Esophagus mucosa (tissue), 1 donor: ENCODE results near the gene PLA2G2D. TPM values are rescaled to one million over a fixed set of nuclear protein-coding genes. Genes with fewer than 3 reads are reported as not detected.
"Not testable (repeated sequence)": the region's sequence is repeated elsewhere in the genome, so short reads cannot be mapped to it uniquely, and the experiment has no call there.

Experiments
- ATAC-seq: fragments of 200-7000 bp; cut with Tn5 transposase; one replicate; pipeline ENCODE4 v1.9.1; 2020
- total RNA-seq: library from RNA; stranded (reverse); gene quantifications from one replicate; pipeline ENCODE4 v1.2.4, GENCODE V29; 2023
- donor health status: DM: yes; HTN: yes; CAD: no.

The PLA2G2D gene
- total RNA-seq, 1 donor from 2014 or later: 0.20 TPM

DNA sequence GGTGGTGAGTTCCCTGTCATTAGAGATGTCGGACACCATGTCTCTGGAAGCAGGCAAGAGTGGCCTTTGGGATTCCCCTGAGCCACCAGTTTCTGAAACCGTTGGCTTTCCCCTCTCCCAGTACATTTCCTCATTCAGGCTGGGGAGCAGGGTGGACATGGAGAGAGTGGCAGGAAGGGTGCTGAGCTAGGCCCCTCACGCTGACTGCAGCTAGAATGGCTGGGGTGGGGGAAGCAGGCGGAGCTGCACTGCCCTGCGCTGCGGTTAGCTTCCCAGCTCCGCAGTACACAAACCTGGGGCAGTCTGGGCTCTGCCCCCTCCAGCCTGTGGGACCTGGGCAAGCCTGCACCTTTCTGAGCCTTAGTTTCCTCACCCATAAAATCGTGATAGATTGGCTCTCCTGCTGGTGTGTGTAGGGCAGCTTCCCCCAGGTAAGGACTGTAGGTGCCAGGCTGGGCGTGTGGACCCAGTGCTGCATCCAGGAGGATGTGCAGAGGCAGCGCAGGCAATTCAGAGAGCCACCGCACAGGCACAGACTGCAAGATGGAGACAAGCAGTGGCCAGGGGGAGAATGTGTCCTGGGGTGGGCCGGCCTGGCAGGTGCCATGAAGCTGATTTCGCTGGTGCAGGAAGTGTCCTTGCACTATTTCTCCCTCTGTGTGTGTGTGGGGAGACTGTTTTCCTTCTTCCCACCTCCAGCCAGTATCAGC lies 22.8 kb upstream of the PLA2G2D start:
- ATAC-seq: no peak

DNA sequence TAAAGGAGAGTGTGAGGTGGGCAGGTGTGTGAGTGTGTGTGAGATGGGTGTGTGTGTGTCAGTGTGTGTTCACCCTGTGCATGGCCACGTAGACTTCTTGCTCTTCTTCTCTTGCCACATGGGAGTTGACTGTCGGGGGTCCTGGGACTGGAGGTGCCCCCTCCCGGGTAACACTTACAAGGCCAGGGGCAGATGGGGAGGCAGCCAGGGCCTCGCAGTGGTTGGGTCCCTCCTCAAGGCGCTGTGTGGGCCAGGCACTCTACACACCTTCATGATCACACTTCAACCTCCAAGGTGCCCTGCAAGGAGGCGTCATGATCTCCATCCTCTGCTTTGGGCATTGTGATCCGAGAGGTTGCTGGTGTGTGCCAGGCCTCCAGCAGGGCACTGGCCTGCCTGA lies 22.1 kb upstream of the PLA2G2D start:
- no peak for ATAC-seq

DNA sequence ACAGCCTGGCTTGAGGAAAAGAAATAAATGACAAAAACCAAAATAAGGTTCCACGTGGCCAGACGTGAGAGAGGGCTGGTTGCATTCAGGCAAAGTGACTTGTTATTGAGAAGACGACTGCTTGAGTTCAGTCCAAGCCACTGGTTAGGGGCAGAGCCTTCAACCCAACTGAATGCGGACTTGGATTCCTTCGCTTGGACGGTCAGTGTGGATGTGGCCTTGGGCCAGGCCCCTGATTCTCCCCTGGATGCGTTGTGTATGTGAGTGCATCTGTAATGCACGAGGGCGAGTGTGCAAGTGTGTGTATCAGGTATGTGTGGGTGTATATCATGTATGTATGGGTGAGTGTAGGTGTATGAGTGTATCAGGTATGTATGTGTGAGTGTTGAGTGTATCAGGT lies 21.7 kb upstream of the PLA2G2D start:
- no peak for ATAC-seq

DNA sequence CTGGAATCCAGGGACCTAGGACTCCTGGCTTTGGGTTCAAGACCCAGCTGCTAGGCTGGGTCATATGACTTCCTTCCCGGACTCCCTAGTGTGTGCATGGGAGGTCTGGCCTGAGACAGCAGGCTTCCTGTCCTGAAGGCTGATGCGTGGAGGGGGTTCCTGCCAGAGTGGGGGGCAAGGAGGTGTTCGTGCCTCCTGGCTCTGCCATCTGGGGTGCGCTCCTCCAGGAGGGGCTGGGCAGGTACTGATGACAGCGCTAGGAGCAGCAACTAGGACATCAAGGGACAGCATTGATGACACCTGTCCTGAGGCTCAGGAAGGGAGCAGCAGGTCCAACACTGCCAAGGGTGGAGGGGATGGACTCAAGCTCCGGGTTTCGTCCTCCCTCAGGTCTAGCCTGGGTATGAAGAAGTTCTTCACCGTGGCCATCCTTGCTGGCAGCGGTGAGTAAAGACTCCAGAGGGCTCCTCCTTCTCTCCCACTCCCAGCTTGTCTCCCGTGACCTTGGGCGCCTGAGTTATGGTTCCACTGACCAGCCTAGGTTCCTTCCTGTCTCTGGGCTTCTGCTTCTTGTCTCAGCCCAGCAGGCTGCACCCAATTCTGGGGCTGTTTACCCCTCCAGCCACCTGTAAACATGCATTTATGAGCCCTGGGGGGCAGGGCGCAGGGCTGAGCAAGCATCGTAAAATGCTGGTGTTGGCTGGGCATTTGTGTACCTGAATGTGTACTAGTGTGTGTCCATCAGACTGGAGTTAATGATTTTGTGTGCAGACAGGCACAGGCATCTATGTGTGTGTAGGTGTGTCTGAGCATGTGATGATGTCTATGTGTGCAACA lies 20.7 kb upstream of the PLA2G2D start:
- no peak for ATAC-seq

DNA sequence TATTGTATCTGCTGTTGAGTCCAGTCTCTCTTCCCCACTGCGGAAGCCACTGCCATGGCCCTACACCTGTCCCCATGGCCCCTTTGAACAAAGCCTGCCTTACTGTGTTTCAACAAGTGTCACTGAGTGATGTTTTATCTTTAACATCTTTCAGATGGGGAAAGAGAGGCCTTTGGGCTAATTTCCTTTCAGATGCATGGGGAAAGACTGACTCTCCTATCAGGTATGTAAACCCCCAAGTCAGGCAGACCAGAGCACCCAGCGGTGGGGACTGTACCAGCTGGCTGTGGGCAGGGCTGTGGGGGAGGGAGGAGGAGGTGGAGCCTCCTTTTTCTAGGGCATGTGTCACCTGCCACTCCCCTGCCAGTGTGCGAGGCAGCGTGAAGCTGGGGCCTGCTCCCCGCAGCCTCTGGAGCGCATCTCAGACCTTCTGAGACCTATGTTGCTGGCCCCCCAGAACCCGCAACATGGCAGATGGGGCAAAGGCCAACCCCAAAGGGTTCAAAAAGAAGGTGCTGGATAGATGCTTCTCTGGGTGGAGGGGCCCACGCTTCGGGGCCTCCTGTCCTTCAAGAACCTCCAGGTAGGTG lies 19.7 kb upstream of the PLA2G2D start, which contains the start of gene PLA2G2F:
PLA2G2F (plus strand) TSS at position 363 of the 590 bp plus-strand sequence; CDS start at position 468, 105 bp downstream.
- no peak for ATAC-seq

DNA sequence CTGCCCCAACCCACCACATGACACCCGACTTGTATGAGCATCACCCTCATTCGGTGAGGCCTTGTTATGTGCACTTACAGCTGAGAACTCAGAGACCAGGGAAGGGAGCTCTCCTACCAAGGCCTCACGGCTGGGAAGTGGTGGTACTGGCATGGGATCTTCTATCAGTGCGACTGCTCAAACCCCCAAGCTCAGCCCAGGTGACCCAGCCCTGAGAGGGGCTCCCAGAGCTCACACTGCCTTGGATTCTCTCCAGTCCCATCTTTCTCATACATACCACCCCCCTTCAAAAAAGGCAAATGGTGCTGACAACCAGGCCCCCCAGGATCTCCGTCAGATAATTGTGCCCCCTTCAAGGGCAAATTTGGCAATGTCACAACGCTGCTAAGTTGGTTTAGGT lies 19.0 kb upstream of the PLA2G2D start:
- no peak for ATAC-seq

DNA sequence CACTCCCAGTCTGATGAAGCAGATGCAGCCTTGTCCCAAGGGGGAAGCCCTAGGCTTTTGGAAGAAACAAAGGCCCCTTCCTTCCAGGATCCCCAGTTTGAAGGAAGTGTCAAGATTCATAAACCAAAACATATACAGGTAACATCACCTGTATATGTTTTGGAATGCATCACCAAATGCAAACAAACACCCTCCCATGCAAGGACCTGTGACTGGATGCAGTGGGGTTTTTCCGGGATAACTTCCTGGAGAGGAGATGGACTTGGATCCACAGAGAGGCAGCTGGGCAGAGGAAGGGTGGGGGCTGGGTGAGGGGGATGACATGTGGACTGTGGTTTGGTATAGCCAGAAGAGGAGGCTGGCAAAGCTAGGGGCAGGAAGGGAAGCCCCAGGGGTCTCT lies 18.3 kb upstream of the PLA2G2D start:
- ATAC-seq: no peak

DNA sequence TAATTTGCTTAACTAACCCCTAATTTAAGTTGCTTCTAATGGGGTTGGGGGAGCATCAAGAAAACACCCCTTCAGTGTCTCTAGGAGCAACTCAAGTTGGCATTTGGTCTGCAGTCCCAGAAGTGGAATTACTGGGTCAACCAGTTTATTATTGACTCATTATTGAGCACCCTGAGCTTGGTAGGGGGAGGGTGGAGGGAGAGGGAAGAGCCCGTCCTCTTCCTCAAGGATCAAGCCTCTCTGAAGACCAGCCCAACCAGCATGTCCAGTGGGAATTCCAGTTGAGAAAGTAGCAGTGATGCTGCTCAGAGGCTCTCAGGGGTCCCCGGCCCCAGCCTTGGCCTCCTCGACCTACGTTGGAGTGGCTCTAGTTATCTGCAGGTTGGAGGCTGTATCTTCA lies 17.7 kb upstream of the PLA2G2D start:
- ATAC-seq: peak; percentile 76

DNA sequence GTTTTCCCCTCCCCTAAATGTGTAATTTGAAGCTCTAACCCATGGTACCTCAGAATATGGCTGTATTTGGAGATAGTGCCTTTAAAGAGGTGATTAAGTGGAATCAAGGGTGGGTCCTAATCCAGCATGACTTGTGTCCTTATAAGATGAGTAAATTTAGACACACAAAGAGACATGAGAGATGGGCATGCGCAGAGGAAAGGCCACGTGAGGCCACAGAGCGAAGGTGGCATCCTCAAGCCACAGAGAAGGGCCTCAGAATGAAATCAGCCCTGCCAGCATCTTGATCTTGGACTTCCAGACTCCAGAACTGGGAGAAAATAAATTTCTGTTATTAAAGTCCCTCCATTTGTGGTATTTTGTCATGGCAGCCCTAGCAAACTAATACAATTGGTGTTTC lies 16.9 kb upstream of the PLA2G2D start:
- no peak for ATAC-seq

DNA sequence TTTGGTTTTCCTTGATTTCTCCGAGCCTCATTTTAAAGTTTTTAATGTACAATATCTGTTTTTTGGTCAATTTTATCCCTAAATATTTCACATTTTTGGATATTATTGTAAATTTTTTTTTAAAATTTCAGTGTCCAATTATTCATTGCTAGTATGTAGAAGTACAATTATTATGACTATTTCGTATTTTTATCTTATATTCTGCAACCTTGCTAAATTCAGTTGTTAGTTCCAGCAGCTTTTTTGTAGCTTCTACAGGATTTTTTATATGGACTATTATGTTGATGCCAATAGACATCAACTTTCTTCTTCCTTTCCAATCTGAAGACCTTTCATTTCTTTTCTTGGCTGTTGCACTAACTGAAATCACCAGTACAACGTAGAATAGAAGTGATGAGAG lies 15.7 kb upstream of the PLA2G2D start:
- no peak for ATAC-seq

DNA sequence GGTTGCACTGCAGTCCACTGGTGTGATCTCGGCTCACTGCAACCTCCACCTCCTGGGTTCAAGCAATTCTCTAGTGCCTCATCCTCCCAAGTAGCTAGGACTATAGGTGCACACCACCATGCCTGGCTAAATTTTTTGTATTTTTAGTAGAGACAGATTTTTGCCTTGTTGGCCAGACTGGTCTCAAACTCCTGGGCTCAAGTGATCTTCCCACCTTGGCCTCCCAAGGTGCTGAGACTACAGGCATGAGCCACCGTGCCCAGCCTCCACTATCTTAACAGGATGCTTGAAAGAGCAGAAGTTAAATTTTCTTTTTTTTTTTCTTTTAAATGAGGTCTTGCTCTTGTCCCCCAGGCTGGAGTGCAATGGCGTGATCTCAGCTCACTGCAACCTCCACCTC lies 11.2 kb upstream of the PLA2G2D start:
- not testable (repeated sequence) for ATAC-seq

DNA sequence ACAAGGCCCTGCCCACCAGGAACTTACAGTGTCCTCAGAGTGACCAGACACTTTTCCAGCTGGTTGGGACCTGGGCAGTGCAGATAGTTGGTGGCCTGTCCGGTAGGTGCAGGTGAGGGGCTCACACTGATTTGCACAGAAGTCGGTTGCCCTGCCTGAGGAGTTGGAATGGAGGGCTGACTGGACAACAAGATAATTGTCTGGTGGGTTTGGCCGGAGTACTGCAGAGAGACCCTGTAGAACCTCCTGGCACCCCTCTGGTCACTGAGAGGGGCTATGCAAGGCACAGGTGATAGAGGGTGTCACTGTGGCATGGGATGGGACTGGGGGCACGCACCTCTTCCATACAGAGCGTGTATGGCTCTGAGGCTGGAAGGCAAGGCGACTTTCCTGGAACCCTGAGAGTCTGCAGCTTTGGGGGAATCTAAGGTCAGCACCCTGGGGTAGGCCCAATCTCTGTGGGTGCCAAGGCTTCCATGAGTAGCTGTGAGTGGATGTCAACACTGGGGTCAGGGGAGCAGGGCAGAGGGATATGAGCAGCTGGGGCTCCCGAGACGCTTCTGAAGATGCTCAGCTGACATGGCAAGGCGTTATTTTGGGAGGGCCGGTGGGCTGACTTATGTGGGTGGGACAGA lies 7.6 kb upstream of the PLA2G2D start:
- no peak for ATAC-seq

DNA sequence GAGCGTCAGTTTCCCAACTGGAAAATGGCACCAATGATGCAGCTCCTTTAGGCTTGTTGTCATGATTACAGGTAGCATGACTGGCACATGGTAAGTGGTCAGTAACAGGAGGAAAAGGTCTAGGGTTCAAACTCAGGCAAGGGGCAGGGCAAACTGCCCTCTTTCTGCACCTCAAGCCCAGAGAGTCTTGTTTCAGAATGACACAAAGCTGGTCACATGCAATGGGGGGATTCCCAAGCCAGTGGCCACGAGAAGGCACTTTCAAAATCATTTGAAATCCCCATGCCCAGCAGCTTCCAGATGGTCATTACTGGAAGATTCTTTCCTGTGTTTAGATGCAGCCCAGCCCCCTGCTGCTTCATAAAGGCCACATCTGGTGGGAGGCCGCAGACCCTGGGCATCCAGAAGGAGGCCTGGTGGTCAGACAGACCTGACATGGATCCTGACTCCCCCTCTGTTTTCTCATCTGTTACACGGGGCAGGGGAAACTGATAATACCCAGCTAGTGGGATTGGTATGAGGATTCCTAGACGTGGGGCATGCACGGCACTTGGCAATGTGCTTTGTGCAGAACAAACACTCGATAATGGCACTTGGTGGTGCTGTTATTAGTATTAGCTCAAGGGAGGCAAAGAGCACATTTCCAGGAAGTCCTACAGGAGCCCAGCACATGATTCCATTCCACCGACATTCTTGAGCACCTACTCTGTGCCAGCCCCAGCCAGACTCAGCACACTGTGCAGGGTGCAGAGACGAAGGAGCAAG lies 6.9 kb upstream of the PLA2G2D start:
- ATAC-seq: no peak

DNA sequence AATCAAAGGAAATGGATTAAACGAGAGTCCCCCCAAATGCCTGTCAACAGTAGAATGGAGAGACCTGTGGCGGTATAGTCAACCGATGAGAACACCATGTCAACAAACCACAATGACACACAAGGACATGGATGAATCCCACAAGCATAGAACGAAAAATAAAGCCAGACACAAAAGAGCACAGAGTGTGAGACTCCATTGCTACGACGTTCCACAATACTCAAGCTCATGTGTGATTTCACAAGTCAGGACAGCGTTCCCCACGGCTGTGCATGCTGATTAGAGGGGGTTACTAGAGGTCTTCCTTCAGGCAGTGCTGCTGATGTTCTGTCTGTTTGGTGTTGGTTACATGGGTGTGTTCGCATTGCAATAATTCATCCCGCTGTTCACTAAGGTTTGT lies 5.8 kb upstream of the PLA2G2D start:
- ATAC-seq: peak; percentile 67

DNA sequence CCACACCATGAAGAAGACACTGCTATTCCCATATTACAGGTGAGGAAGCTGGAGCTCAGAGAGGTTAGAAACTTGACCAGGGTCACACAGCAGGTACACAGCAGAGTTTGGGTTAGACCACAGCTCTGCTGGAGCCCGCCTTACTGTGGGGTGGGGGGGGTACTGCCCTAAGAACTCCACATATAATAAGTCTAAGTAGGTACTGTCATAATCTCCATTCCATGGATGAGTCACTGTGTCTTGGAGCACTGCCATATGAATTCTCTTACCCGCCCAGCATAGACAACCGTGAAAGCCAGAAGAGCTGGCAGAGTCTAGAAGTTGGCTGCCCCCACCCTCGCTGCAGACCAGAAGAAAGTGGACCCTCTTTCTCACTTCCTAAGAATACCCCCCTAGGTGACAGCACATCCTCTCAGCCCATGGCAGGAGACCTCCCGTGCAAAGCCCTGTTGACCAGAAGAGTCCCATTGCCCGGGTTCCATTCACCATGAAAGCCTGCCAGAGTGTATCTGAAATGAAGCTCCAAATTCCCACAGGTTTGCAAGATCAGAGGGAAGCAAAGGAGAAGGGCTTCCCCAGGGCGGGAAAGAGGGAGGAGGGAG lies 5.2 kb upstream of the PLA2G2D start:
- peak; percentile 90 for ATAC-seq

DNA sequence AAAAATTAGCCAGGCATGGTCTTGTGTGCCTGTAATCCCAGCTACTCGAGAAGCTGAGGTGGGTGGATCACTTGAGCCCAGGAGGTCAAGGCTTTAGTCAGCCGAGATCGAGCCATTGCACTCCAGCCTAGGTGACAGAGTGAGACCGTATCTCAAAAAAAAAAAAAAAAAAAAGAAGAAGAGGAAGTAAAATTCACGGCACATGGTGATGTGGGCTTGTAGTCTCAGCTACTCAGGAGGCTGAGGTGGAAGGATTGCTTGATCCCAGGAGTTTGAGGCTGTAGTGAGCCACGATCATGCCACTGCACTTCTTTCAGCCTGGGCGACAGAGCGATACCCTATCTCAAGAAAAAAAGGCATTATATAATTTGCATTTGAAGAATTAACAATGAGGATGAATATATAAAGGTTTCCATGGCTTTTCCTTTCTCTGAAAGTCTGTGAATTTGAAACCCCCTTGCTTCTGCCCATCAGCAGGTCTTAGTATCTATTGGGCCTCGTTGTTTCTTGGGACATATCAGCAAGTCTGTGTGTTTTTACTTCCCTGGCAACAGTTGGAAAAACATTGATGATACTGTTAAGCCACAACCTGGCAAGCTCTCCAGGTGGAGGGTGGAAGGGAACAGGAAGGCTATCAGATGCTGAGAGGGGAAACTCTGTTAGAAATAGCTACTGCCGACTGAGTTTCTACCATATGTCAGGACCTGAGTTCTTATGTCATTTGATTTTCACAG lies 4.6 kb upstream of the PLA2G2D start:
- no peak for ATAC-seq

DNA sequence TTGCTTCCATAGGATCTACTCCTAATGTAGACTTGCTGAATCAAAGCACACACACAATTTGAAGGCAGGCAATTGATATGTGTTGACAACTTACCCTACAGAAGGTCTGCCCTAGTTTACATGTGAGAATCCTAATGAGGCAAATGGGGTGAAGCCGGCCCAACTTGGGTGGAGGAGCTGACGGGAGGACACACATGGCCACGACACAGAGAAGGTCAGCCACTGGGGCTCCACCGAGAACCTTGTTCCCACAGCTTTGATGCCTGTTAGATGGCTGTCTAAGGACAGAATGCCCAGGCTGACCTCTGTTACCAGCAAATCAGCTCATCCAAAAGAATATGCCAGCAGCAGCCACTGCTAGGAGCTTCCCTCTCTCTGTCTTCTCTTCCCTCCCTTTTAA lies 1.5 kb upstream of the PLA2G2D start:
- ATAC-seq: no peak

DNA sequence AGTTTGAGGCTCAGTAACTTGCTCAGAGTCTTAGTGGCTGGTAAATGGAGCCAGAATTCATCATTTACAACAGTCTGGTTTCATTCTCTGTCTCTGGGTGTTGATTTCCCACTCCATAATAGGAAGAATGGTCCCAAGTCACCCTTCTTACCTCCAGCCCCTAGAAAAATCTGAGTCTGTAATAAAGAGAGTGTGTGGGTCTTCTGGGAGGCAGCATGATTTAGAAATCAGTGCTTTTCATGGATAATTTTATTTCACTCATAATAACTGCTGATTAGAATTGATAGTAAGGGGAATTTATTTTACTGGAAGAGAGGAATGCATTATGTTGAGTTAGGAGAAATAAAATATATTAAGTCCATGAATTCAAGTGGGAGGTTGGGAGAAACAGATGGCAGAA lies 2.1 kb downstream of the PLA2G2D start:
- ATAC-seq: no peak

DNA sequence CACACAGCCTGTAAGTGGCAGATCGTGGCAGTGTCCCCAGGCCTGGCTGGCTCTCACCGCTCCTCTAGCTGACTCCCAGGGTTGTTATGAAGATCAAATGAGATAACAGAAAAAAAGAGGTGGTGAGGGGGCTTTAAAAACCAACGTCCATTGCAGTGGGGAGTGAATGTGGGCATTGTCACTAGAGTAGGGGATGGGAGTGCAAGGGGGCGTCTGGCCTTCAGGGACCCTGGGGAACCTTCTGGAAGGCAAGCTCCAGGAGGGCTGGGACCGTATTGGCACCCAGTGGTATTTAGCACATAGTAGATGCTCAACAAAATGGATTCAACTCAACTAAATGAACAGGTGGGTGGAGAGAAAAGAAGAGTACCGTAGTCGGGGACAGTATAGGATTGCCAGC lies 3.4 kb downstream of the PLA2G2D start:
- no peak for ATAC-seq

DNA sequence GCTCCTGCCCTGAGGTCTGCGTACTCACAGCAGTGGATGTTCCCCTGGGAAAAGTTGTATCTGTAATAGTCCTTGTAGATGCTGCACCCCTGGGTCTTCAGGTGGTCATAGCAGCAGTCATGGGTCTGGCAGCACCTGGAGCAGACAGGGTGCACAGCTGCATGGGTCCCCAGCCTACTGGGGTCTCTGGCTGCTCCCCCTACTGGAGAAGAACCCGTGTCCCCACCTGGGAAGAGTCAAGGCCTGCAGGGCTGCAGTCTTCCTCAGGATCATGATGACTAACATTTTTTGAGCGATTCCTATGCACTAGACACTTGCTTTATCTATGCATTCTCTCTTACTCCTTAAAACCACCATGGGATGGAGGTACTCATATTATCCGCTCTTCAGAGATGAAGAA lies 3.9 kb downstream of the PLA2G2D start:
- ATAC-seq: no peak

DNA sequence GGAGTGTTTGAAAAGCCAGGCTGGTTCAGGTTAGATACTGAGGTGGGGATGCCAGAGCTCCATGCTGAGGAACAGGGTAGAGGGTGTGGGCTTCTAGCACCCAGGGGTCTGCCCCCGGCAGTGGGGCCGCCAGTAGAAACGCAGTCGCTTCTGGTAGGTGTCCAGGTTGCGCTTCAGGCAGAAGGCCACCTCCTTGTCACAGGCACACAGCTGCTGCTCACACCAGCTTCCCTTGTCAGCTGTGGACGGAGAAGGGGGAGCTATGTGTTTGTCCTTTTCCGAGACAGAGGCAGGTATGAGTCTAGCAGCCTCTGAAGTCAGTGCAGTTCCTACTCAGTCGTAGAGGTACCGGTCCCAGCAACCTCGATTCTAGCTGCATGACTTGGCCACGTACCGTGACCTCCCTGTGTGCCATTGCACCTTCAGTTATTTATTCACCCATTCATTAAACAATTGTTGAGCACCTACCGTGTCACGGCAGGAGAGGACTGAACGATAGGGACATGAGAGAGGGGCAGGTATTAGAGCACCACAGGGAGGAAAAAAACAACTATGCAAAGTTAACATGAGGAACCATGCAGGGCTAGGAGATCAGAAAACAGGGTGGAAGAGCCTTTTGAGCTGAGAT lies 5.2 kb downstream of the PLA2G2D start:
- ATAC-seq: no peak
